Hepatocyte (in vitro differentiated cells): ENCODE data around the gene CNRIP1. TPM values are rescaled to one million over a fixed set of nuclear protein-coding genes. Genes with fewer than 3 reads are reported as not detected.

Source experiments
- DNase-seq: peaks from one replicate; pipeline ENCODE4 v3.0.0-alpha.2; 2016; ENCODE audit warnings: low spot score
- H2AFZ ChIP-seq: fragments of 200-600 bp; sonication (generic); 2 replicates; pipeline ENCODE4 v1.6.0; 2016; ENCODE audit warnings: antibody characterized with exemption, mild to moderate bottlenecking
- H3K27ac ChIP-seq: fragments of 200-600 bp; sonication (generic); 2 replicates; pipeline ENCODE4 v1.5.1; 2016; ENCODE audit warnings: mild to moderate bottlenecking
- H3K27me3 ChIP-seq: fragments of 200-600 bp; sonication (generic); 2 replicates; pipeline ENCODE4 v1.6.1; 2016
- H3K36me3 ChIP-seq: fragments of 200-600 bp; sonication (generic); replicated peaks from 2 replicates; pipeline ENCODE4 v1.5.1; 2016; ENCODE audit warnings: low read depth; ENCODE audit not compliant: insufficient read depth
- H3K4me1 ChIP-seq: fragments of 200-600 bp; sonication (generic); 2 replicates; pipeline ENCODE4 v1.5.1; 2016; ENCODE audit warnings: mild to moderate bottlenecking, moderate library complexity; ENCODE audit not compliant: insufficient read depth
- H3K4me2 ChIP-seq: fragments of 200-600 bp; sonication (generic); 2 replicates; pipeline ENCODE4 v1.6.0; 2016
- H3K4me3 ChIP-seq: fragments of 200-600 bp; sonication (generic); 2 replicates; pipeline ENCODE4 v1.5.1; 2016; ENCODE audit warnings: mild to moderate bottlenecking
- H3K79me2 ChIP-seq: fragments of 200-600 bp; sonication (generic); 2 replicates; pipeline ENCODE4 v1.6.0; 2017; ENCODE audit warnings: mild to moderate bottlenecking
- H3K9me2 ChIP-seq: fragments of 200-600 bp; sonication (generic); replicated peaks from 2 replicates; pipeline ENCODE4 v1.6.0; 2017; ENCODE audit warnings: mild to moderate bottlenecking; ENCODE audit not compliant: insufficient read depth
- H3K9me3 ChIP-seq: fragments of 200-600 bp; sonication (generic); 2 replicates; pipeline ENCODE4 v1.5.1; 2016; ENCODE audit warnings: low read depth, mild to moderate bottlenecking
- H4K20me1 ChIP-seq: fragments of 200-600 bp; sonication (generic); 2 replicates; pipeline ENCODE4 v1.6.0; 2016; ENCODE audit warnings: mild to moderate bottlenecking; ENCODE audit not compliant: insufficient read depth, poor library complexity, severe bottlenecking
- CTCF ChIP-seq: fragments of 200-600 bp; sonication (generic); IDR thresholded peaks from 2 replicates; pipeline ENCODE4 v1.5.1; 2016; ENCODE audit warnings: antibody characterized with exemption, mild to moderate bottlenecking; ENCODE audit not compliant: poor library complexity
- EZH2 ChIP-seq: fragments of 200-600 bp; sonication (generic); IDR thresholded peaks from 2 replicates; pipeline ENCODE4 v1.6.1; 2016; ENCODE audit warnings: antibody characterized with exemption, mild to moderate bottlenecking, borderline replicate concordance
- EZH2phosphoT487 ChIP-seq: fragments of 200-600 bp; sonication (generic); IDR thresholded peaks from one replicate; pipeline ENCODE4 v1.6.1; 2018; ENCODE audit warnings: antibody characterized with exemption, mild to moderate bottlenecking, low read depth, moderate library complexity; ENCODE audit not compliant: unreplicated experiment, severe bottlenecking
- WGBS: methylation state at CpG from one replicate; pipeline ENCODE4 v1.1.6; 2016; ENCODE audit warnings: low lambda C conversion rate; ENCODE audit errors: missing lambda C conversion rate; 5-methylcytosine and 5-hydroxymethylcytosine counted together
- polyA plus RNA-seq: library from polyadenylated mRNA; unstranded; fragments of >200 nt; fragmentation: Nextera tagmentation; extraction: Ambion mirVana; gene quantifications from 2 replicates; pipeline ENCODE4 v1.2.1, GENCODE V29; 2016
- total RNA-seq: library from RNA; depleted of rRNA; stranded (reverse); fragments of >200 nt; gene quantifications from 2 replicates; pipeline ENCODE4 v1.2.3, GENCODE V29; 2014

Gene CNRIP1
- total and polyA plus RNA-seq, 2 experiments from 2014 or later: 3.1 to 5.8 TPM

- WGBS: 83% methylated on average over 8 of the region's 8 CpGs
- H3K4me1 ChIP-seq: no peaks in the 10 kb centered on the region
- H3K79me2 ChIP-seq: no peaks in the 10 kb centered on the region
- no peak for DNase-seq
- TF ChIP-seq EZH2phosphoT487 (no peak), EZH2 (no peak), CTCF (no peak)
- no peak overlapping the region for H3K27ac ChIP-seq
- peaks cover 5% of the 10 kb centered on the region for H3K27me3 ChIP-seq
- no peak overlapping the region for H3K4me2 ChIP-seq
- H2AFZ ChIP-seq: no peak overlapping the region
- H3K4me3 ChIP-seq: no peak overlapping the region
- no peaks in the 10 kb centered on the region for H4K20me1 ChIP-seq
- no peaks in the 10 kb centered on the region for H3K36me3 ChIP-seq
- H3K9me2 ChIP-seq: no peaks in the 10 kb centered on the region
- H3K9me3 ChIP-seq: no peaks in the 10 kb centered on the region
These were observed 13.3 kb upstream of the CNRIP1 start for GRCh38 chr2:68333009-68333408.

GRCh38 chr2:68330691-68331090, 10.9 kb upstream of the CNRIP1 start:
- H3K36me3 ChIP-seq: no peaks in the 10 kb centered on the region
- no peak overlapping the region for H3K4me2 ChIP-seq
- no peak for DNase-seq
- no peaks in the 10 kb centered on the region for H3K79me2 ChIP-seq
- no peak overlapping the region for H3K4me3 ChIP-seq
- H3K27ac ChIP-seq: no peak overlapping the region
- no peak for TF ChIP-seq EZH2
- no peak for TF ChIP-seq CTCF
- TF ChIP-seq EZH2phosphoT487: no peak
- no peaks in the 10 kb centered on the region for H3K9me3 ChIP-seq
- H3K9me2 ChIP-seq: no peaks in the 10 kb centered on the region
- WGBS: 92% methylated on average over 2 of the region's 2 CpGs
- H3K4me1 ChIP-seq: no peaks in the 10 kb centered on the region
- H4K20me1 ChIP-seq: no peaks in the 10 kb centered on the region
- H3K27me3 ChIP-seq: peaks cover 13% of the 10 kb centered on the region
- H2AFZ ChIP-seq: no peak overlapping the region

- no peaks in the 10 kb centered on the region for H3K9me2 ChIP-seq
- H3K27me3 ChIP-seq: peaks cover 18% of the 10 kb centered on the region
- WGBS: 82% methylated on average over 5 of the region's 5 CpGs
- DNase-seq: no peak
- H4K20me1 ChIP-seq: no peaks in the 10 kb centered on the region
- no peak overlapping the region for H3K4me2 ChIP-seq
- no peak overlapping the region for H3K4me3 ChIP-seq
- H3K79me2 ChIP-seq: no peaks in the 10 kb centered on the region
- no peak for TF ChIP-seq CTCF
- TF ChIP-seq EZH2: no peak
- TF ChIP-seq EZH2phosphoT487: no peak
- H3K27ac ChIP-seq: no peak overlapping the region
- no peaks in the 10 kb centered on the region for H3K4me1 ChIP-seq
- H3K36me3 ChIP-seq: no peaks in the 10 kb centered on the region
- H2AFZ ChIP-seq: no peak overlapping the region
- H3K9me3 ChIP-seq: no peaks in the 10 kb centered on the region
These were observed 9.2 kb upstream of the CNRIP1 start for GRCh38 chr2:68328901-68329300.

GRCh38 chr2:68325056-68325455, 5.3 kb upstream of the CNRIP1 start:
- 80% methylated on average over 3 of the region's 3 CpGs for WGBS
- H3K27ac ChIP-seq: no peak overlapping the region
- no peak for TF ChIP-seq CTCF
- TF ChIP-seq EZH2: no peak
- no peak for TF ChIP-seq EZH2phosphoT487
- no peak overlapping the region for H2AFZ ChIP-seq
- no peak overlapping the region for H3K4me3 ChIP-seq
- H3K4me1 ChIP-seq: no peaks in the 10 kb centered on the region
- no peaks in the 10 kb centered on the region for H3K79me2 ChIP-seq
- H4K20me1 ChIP-seq: no peaks in the 10 kb centered on the region
- no peak overlapping the region for H3K4me2 ChIP-seq
- DNase-seq: no peak
- no peaks in the 10 kb centered on the region for H3K9me3 ChIP-seq
- no peaks in the 10 kb centered on the region for H3K36me3 ChIP-seq
- peaks cover 48% of the 10 kb centered on the region for H3K27me3 ChIP-seq
- no peaks in the 10 kb centered on the region for H3K9me2 ChIP-seq
